Activated CD4-positive, alpha-beta T cell treated with anti-CD3 and anti-CD28 coated beads for 36 hours (primary cell): ENCODE data around the gene SPTBN4. TPM values are rescaled to one million over a fixed set of nuclear protein-coding genes. Genes with fewer than 3 reads are reported as not detected.
"Not testable (repeated sequence)": the region's sequence is repeated elsewhere in the genome, so short reads cannot be mapped to it uniquely, and the experiment has no call there.

Experiments used
- ATAC-seq: fragments of 200-7000 bp; cut with Tn5 transposase; one replicate; pipeline ENCODE4 v1.10.0; 2021; ENCODE audit warnings: mild to moderate bottlenecking, moderate library complexity
- CTCF ChIA-PET: fragments of 350-600 bp; sonication (Branson Sonifier 250); formaldehyde crosslinking; loops from one replicate; lab custom pipeline; 2021; ENCODE audit warnings: antibody characterized with exemption; lab: Charles Lee
- POLR2A ChIA-PET: fragments of 350-600 bp; sonication (Branson Sonifier 250); formaldehyde crosslinking; loops from one replicate; lab custom pipeline; 2021; ENCODE audit warnings: antibody characterized with exemption, inconsistent platforms; lab: Charles Lee
- DNase-seq: peaks from one replicate; pipeline ENCODE4 v3.0.0-alpha.2; 2020
- H3K27ac Mint-ChIP-seq: one replicate; pipeline ENCODE4 v1.8.0; 2021; ENCODE audit warnings: mixed read lengths
- H3K27me3 Mint-ChIP-seq: one replicate; pipeline ENCODE4 v1.8.0; 2021; ENCODE audit warnings: mixed read lengths
- H3K36me3 Mint-ChIP-seq: one replicate; pipeline ENCODE4 v1.8.0; 2021; ENCODE audit warnings: low read depth, mixed read lengths
- H3K4me1 Mint-ChIP-seq: one replicate; pipeline ENCODE4 v1.8.0; 2021; ENCODE audit warnings: mixed read lengths
- H3K4me3 Mint-ChIP-seq: one replicate; pipeline ENCODE4 v1.8.0; 2021; ENCODE audit warnings: mild to moderate bottlenecking, moderate library complexity, mixed read lengths
- H3K9me3 Mint-ChIP-seq: one replicate; pipeline ENCODE4 v1.8.0; 2021; ENCODE audit warnings: low read depth, mixed read lengths
- intact Hi-C, 2 experiments: fragments of 100-400 bp; cut with DNase I in 1 of 2; cut with micrococcal nuclease in 1 of 2; formaldehyde crosslinking; loops; one replicate each; pipeline versions ENCODE4 v1.14.2 to v1.15.1; 2022 to 2024; cut with DNase I, micrococcal nuclease
- total RNA-seq, 2 experiments: library from RNA; stranded (reverse); gene quantifications; one replicate each; pipeline ENCODE4 v1.2.3, GENCODE V29; 2021

SPTBN4 gene
- total RNA-seq, 2 experiments from 2014 or later = 2.4 to 2.5 TPM

DNA sequence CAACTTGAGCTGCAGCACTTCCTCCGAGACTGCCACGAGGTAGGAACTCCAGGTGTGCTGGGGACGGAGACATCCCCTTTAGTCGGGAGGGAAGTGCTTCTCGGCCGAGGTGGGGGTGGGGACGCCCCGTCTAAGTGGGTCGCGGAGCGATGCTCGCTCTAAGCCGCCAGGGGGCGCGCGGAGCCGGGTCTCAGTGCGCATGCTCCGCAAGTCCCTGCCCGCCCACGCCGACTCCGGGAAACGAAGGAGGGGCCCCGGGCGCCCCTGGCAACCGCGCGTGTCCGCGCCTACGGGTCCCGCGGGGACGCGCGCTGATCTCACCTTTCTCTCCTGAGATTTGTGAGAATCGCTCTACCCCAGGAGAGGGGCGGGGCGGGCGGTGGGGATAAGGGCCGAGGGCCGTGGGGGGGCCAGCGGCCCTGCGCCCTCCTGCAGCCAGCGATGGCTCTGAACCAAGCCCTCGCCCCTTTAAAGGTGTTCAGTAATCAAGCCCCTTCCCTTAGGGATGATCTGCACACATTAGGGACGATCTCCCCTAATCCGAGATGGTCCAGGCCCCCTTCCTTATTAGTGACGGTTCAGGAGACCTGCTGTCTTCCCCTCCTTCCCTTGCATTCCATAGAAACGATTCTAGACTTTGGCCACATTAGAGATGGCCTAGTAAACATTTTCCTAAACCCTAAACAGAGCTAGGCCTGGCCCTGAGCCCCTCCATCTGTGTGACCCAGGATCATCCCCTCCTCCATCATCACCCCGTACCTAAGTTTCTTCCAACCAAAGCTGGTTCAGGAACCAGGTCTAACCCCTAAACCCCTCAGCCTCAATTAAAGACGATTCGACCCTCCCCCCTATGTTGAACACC is 62.5 kb downstream of the SPTBN4 start:
- H3K27me3 Mint-ChIP-seq = peaks cover 19% of the 10 kb centered on the region
- no peak overlapping the region for H3K27ac Mint-ChIP-seq
- DNase-seq (peak; percentile 95), ATAC-seq (peak; percentile 75)
- no peaks in the 10 kb centered on the region for H3K9me3 Mint-ChIP-seq
- H3K4me1 Mint-ChIP-seq = peaks cover 11% of the 10 kb centered on the region
- intact Hi-C loops = loop anchor here (1.0 to 10.0 kb wide), 12 partner anchors 41 to 244 kb away; partner anchors contain the start of genes AKT2 (in 1 of the 2), BLVRB (in 1 of the 2), C19orf47 (in 1 of the 2) and PLD3 (in 1 of the 2)
- POLR2A ChIA-PET = no interaction called here
- no peaks in the 10 kb centered on the region for H3K36me3 Mint-ChIP-seq
- H3K4me3 Mint-ChIP-seq = peak overlapping the region; percentile 47
- CTCF ChIA-PET = interaction anchor here (0.6 to 1.0 kb wide), 5 partner anchors 19 to 1046 kb away, joined by 3 read pairs; no protein-coding TSS in a partner anchor

GRCh38 chr19:40530091-40530901 is 63.5 kb downstream of the SPTBN4 start:
- POLR2A ChIA-PET = no interaction called here
- H3K4me1 Mint-ChIP-seq = peaks cover 11% of the 10 kb centered on the region
- no peak overlapping the region for H3K27ac Mint-ChIP-seq
- CTCF ChIA-PET = interaction anchor here (0.6 to 1.0 kb wide), 4 partner anchors 18 to 276 kb away, joined by 3 read pairs; no protein-coding TSS in a partner anchor
- DNase-seq (peak; percentile 51), ATAC-seq (no peak)
- intact Hi-C loops = no loop called here
- no peaks in the 10 kb centered on the region for H3K9me3 Mint-ChIP-seq
- peaks cover 19% of the 10 kb centered on the region for H3K27me3 Mint-ChIP-seq
- H3K36me3 Mint-ChIP-seq = no peaks in the 10 kb centered on the region
- no peak overlapping the region for H3K4me3 Mint-ChIP-seq

DNA sequence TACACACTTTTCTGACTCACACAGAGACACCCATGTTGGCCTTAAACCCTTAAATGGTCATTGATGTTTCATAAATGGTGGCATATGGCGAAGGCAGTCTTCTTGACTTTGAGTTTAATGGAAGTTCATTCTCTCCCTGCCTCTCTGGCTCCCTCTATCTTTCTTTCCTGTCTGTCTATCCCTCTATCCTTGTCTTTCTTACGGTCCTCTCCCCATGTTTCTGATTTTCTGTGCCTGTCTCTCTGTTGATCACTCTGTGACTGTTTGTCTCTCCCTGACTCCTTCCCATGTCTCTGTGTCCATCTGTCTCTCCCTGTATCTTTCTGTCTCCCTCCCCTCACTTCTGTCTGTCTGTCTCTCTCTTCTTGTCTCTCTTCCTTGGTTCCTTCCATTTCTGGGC is 66.7 kb downstream of the SPTBN4 start:
- no peaks in the 10 kb centered on the region for H3K9me3 Mint-ChIP-seq
- ChIA-PET POLR2A (no interaction called here), CTCF (interaction anchor here (0.6 to 2.3 kb wide), 3 partner anchors 15 to 512 kb away, joined by 3 to 11 read pairs (median 3); no protein-coding TSS in a partner anchor)
- no peak overlapping the region for H3K4me3 Mint-ChIP-seq
- H3K27me3 Mint-ChIP-seq = peaks cover 19% of the 10 kb centered on the region
- no peaks in the 10 kb centered on the region for H3K36me3 Mint-ChIP-seq
- peaks cover 11% of the 10 kb centered on the region for H3K4me1 Mint-ChIP-seq
- ATAC-seq = no peak
- intact Hi-C loops = no loop called here
- DNase-seq = no peak
- no peak overlapping the region for H3K27ac Mint-ChIP-seq

DNA sequence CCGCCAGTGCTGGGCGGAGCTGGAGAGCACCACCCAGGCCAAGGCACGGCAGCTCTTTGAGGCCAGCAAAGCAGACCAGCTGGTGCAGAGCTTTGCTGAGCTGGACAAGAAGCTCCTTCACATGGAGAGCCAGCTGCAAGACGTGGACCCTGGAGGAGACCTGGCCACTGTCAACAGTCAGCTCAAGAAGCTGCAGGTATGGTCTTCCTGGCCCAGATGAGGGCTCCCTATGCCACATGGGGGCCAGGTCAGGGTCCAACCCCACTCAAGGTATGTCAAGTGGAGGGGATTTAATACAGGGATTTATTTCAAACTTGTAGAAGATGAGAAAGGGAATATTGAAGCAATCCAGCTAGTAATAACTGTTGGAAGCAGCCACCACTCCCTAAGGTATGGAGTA is 67.3 kb downstream of the SPTBN4 start:
- peaks cover 19% of the 10 kb centered on the region for H3K27me3 Mint-ChIP-seq
- POLR2A ChIA-PET = interaction anchor here (0.5 kb wide), 1 partner anchor 19 kb away, joined by 3 read pairs; no protein-coding TSS in a partner anchor
- CTCF ChIA-PET = interaction anchor here (0.8 to 1.4 kb wide), 5 partner anchors 17 to 228 kb away, joined by 3 read pairs; no protein-coding TSS in a partner anchor
- DNase-seq (no peak), ATAC-seq (no peak)
- H3K9me3 Mint-ChIP-seq = no peaks in the 10 kb centered on the region
- H3K4me3 Mint-ChIP-seq = no peak overlapping the region
- intact Hi-C loops = no loop called here
- H3K4me1 Mint-ChIP-seq = peaks cover 7% of the 10 kb centered on the region
- H3K36me3 Mint-ChIP-seq = no peaks in the 10 kb centered on the region
- H3K27ac Mint-ChIP-seq = no peak overlapping the region

DNA sequence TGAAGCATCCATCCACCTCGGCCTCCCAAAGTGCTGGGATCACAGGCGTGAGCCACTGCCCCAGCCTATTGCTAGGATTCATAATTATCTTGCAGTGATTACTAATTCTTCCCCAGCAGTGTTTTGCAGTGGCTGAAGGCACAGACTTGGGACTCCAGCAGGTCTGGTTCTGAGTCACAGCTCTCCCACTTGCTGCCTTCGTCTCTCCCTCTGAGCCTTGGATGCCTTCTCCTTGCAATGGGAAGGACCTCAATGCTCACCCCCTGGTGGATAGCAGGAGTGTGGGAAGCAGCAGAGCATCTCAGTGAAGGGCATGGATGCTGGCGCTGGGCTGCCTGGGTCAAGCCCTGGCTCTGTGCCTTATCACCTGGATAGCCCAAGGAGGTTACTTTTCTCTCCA is 72.3 kb downstream of the SPTBN4 start:
- Mint-ChIP-seq H3K4me1 (no peaks in the 10 kb centered on the region), H3K36me3 (no peaks in the 10 kb centered on the region), H3K27ac (no peak overlapping the region), H3K9me3 (no peaks in the 10 kb centered on the region), H3K4me3 (no peak overlapping the region), H3K27me3 (no peaks in the 10 kb centered on the region)
- intact Hi-C loops = no loop called here
- ATAC-seq (no peak), DNase-seq (no peak)
- CTCF ChIA-PET = interaction anchor here (0.9 kb wide), 1 partner anchor 234 kb away, joined by 3 read pairs; no protein-coding TSS in a partner anchor
- POLR2A ChIA-PET = no interaction called here

- H3K27ac Mint-ChIP-seq = no peak overlapping the region
Observed at GRCh38 chr19:40542202-40542859, 75.5 kb downstream of the SPTBN4 start.

GRCh38 chr19:40543029-40543597 is 76.3 kb downstream of the SPTBN4 start:
- Mint-ChIP-seq H3K27ac (no peak overlapping the region), H3K4me3 (no peak overlapping the region), H3K9me3 (peaks cover 4% of the 10 kb centered on the region), H3K4me1 (no peaks in the 10 kb centered on the region), H3K36me3 (no peaks in the 10 kb centered on the region), H3K27me3 (peaks cover 8% of the 10 kb centered on the region)
- CTCF ChIA-PET = no interaction called here
- no peak for DNase-seq
- intact Hi-C loops = no loop called here
- no peak for ATAC-seq
- POLR2A ChIA-PET = no interaction called here

More at GRCh38 chr19:40542202-40542859, 75.5 kb downstream of the SPTBN4 start:
- ATAC-seq (no peak), DNase-seq (no peak)
- Mint-ChIP-seq H3K9me3 (peaks cover 4% of the 10 kb centered on the region), H3K36me3 (no peaks in the 10 kb centered on the region), H3K4me3 (no peak overlapping the region), H3K4me1 (no peaks in the 10 kb centered on the region), H3K27me3 (peaks cover 6% of the 10 kb centered on the region)
- POLR2A ChIA-PET = no interaction called here
- intact Hi-C loops = no loop called here
- CTCF ChIA-PET = interaction anchor here (0.7 to 1.4 kb wide), 2 partner anchors 58 to 237 kb away, joined by 3 to 5 read pairs; no protein-coding TSS in a partner anchor

DNA sequence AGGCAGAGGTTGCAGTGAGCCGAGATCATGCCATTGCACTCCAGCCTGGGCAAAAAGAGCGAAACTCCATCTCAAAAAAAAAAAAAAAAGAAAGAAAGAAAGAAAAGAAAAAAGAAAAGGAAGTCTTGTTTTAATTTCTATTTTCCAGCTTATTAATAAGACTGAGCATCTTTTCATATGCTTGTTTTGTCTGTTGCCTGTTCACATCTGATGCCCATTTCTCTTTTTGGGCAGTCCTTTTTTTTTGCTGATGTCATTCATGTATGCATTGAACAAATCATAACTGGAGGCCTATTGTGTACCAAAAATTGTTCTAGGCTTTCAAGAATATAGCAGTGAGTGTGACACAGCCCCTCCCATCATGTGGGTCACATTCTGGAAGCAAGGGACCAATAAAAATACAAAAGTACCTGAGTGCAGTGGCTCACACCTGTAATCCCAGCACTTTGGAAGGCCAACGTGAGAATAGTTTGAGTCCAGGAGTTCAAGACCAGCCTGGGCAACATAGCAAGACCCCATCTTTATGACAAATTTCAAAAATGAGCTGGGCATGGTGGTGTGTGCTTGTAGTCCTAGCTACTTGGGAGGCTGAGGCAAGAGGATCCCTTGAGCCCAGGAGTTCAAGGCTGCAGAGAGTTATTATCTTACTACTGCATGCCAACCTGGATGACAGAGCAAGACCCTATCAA is 79.5 kb downstream of the SPTBN4 start:
- not testable (repeated sequence) for H3K27ac Mint-ChIP-seq, H3K9me3 Mint-ChIP-seq, H3K4me3 Mint-ChIP-seq, H3K4me1 Mint-ChIP-seq, DNase-seq, ATAC-seq, H3K36me3 Mint-ChIP-seq
- POLR2A ChIA-PET = interaction anchor here (0.6 kb wide), 1 partner anchor 152 kb away, joined by 4 read pairs; no protein-coding TSS in a partner anchor
- CTCF ChIA-PET = interaction anchor here (0.7 kb wide), 1 partner anchor 89 kb away, joined by 3 read pairs; no protein-coding TSS in a partner anchor
- H3K27me3 Mint-ChIP-seq = peaks cover 21% of the 10 kb centered on the region
- intact Hi-C loops = loop anchor here in 1 of 2 experiments (5.0 kb wide), 1 partner anchor 51 kb away; no protein-coding TSS in a partner anchor

DNA sequence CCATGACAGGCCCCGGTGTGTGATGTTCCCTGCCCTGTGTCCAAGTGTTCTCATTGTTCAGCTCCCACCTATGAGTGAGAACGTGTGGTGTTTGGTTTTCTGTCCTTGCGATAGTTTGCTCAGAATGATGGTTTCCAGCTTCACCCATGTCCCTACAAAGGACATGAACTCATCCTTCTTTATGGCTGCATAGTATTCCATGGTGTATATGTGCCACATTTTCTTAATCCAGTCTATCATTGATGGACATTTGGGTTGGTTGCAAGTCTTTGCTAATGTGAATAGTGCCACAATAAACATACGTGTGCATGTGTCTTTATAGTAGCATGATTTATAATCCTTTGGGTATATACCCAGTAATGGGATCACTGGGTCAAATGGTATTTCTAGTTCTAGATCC is 80.4 kb downstream of the SPTBN4 start:
- ChIA-PET POLR2A (interaction anchor here (0.6 kb wide), 1 partner anchor 152 kb away, joined by 4 read pairs; no protein-coding TSS in a partner anchor), CTCF (interaction anchor here (0.7 to 2.4 kb wide), 3 partner anchors 26 to 88 kb away, joined by 3 to 17 read pairs (median 3); no protein-coding TSS in a partner anchor)
- H3K9me3 Mint-ChIP-seq, H3K4me3 Mint-ChIP-seq, H3K4me1 Mint-ChIP-seq, ATAC-seq, DNase-seq, H3K36me3 Mint-ChIP-seq, H3K27ac Mint-ChIP-seq: not testable (repeated sequence)
- intact Hi-C loops = loop anchor here in 1 of 2 experiments (5.0 kb wide), 1 partner anchor 50 kb away; no protein-coding TSS in a partner anchor
- H3K27me3 Mint-ChIP-seq = peaks cover 23% of the 10 kb centered on the region

GRCh38 chr19:40547836-40548235 is 81.0 kb downstream of the SPTBN4 start:
- CTCF ChIA-PET = interaction anchor here (1.1 to 2.4 kb wide), 8 partner anchors 12 to 87 kb away, joined by 3 to 17 read pairs (median 4); no protein-coding TSS in a partner anchor
- intact Hi-C loops = loop anchor here in 1 of 2 experiments (5.0 kb wide), 1 partner anchor 49 kb away; no protein-coding TSS in a partner anchor

More at GRCh38 chr19:40547836-40548235, 81.0 kb downstream of the SPTBN4 start:
- H3K27me3 Mint-ChIP-seq = peaks cover 27% of the 10 kb centered on the region
- H3K36me3 Mint-ChIP-seq = no peaks in the 10 kb centered on the region
- H3K27ac Mint-ChIP-seq = no peak overlapping the region
- POLR2A ChIA-PET = no interaction called here
- H3K4me3 Mint-ChIP-seq = no peak overlapping the region
- ATAC-seq (no peak), DNase-seq (no peak)
- H3K9me3 Mint-ChIP-seq = peaks cover 4% of the 10 kb centered on the region
- peaks cover 7% of the 10 kb centered on the region for H3K4me1 Mint-ChIP-seq
